AG04449 (cell line): Measurements from ENCODE around the gene CCNI2.

Experiments
- CTCF ChIA-PET: fragments of 350-600 bp; formaldehyde crosslinking; extraction: SDS; loops from one replicate; lab custom pipeline; 2021; ENCODE audit warnings: antibody characterized with exemption; lab: Yijun Ruan, JAX
- POLR2A ChIA-PET: fragments of 400-600, 350-600 bp; formaldehyde crosslinking; extraction: SDS; loops from one replicate; lab custom pipeline; 2020; ENCODE audit warnings: antibody characterized with exemption, inconsistent platforms; lab: Yijun Ruan, JAX
- DNase-seq: peaks from one replicate; pipeline ENCODE4 v3.0.0-alpha.2; 2010; ENCODE audit warnings: low read depth, low spot score
- H3K4me3 ChIP-seq: 2 replicates; pipeline ENCODE4 v1.5.1; 2011; ENCODE audit warnings: low read depth, mild to moderate bottlenecking, control low read depth, low read length
- CTCF ChIP-seq: IDR thresholded peaks from one replicate; pipeline ENCODE4 v1.5.1; 2011; ENCODE audit warnings: mild to moderate bottlenecking, moderate library complexity, low read length, control low read depth, inconsistent platforms; ENCODE audit not compliant: insufficient read depth; ENCODE audit errors: missing control alignments

CCNI2 gene

GRCh38 chr5:132778856-132779255 lies 31.6 kb downstream of the CCNI2 start:
- DNase-seq = no peak
- no peak for TF ChIP-seq CTCF
- POLR2A ChIA-PET = no interaction called here
- CTCF ChIA-PET = interaction anchor here (0.5 to 2.3 kb wide), 2 partner anchors 42 to 62 kb away, joined by 3 to 20 read pairs; no protein-coding TSS in a partner anchor
- H3K4me3 ChIP-seq = no peak overlapping the region

GRCh38 chr5:132779961-132780360 lies 32.7 kb downstream of the CCNI2 start:
- DNase-seq = no peak
- H3K4me3 ChIP-seq = no peak overlapping the region
- POLR2A ChIA-PET = no interaction called here
- no peak for TF ChIP-seq CTCF
- CTCF ChIA-PET = no interaction called here

GRCh38 chr5:132780577-132780976 lies 33.4 kb downstream of the CCNI2 start:
- CTCF ChIA-PET = interaction anchor here (0.6 to 7.3 kb wide), 2 partner anchors 39 to 85 kb away, joined by 3 to 51 read pairs; no protein-coding TSS in a partner anchor
- POLR2A ChIA-PET = no interaction called here
- no peak overlapping the region for H3K4me3 ChIP-seq
- no peak for DNase-seq
- no peak for TF ChIP-seq CTCF

GRCh38 chr5:132781029-132781428 lies 33.8 kb downstream of the CCNI2 start:
- TF ChIP-seq CTCF = no peak
- ChIA-PET CTCF (interaction anchor here (0.6 to 7.3 kb wide), 3 partner anchors 10 to 85 kb away, joined by 3 to 51 read pairs (median 4); no protein-coding TSS in a partner anchor), POLR2A (interaction anchor here (0.5 kb wide), 1 partner anchor 456 kb away, joined by 3 read pairs; no protein-coding TSS in a partner anchor)
- no peak for DNase-seq
- no peak overlapping the region for H3K4me3 ChIP-seq

GRCh38 chr5:132782101-132782500 lies 34.9 kb downstream of the CCNI2 start:
- no peak overlapping the region for H3K4me3 ChIP-seq
- ChIA-PET CTCF (interaction anchor here (1.8 to 7.3 kb wide), 3 partner anchors 11 to 280 kb away, joined by 4 to 51 read pairs (median 4); no protein-coding TSS in a partner anchor), POLR2A (interaction anchor here (0.7 kb wide), 1 partner anchor 11 kb away, joined by 3 read pairs; no protein-coding TSS in a partner anchor)
- TF ChIP-seq CTCF = no peak
- DNase-seq = no peak

- ChIA-PET POLR2A (no interaction called here), CTCF (interaction anchor here (1.0 to 7.3 kb wide), 5 partner anchors 9 to 401 kb away, joined by 3 to 51 read pairs (median 6); partner anchors contain the start of gene SEPTIN8)
- TF ChIP-seq CTCF = no peak
- no peak overlapping the region for H3K4me3 ChIP-seq
- DNase-seq = no peak
Measured at GRCh38 chr5:132785365-132785764, 38.1 kb downstream of the CCNI2 start.
